ENCODE measurements around the gene ZBTB7C. TPM values are rescaled to one million over a fixed set of nuclear protein-coding genes. Genes with fewer than 3 reads are reported as not detected.

ZBTB7C gene
- total RNA-seq, 1 donor: not detected

Small RNA genes lying within 50 kb of the gene (small RNA-seq; reads per million reads assigned to genes)
- gene RNU6-708P: not detected

Other genes starting within 250 kb of the ZBTB7C start
- gene CTIF, start 129.6 kb upstream of the ZBTB7C start, total RNA-seq: 71.5 and 86.4 TPM in 2 replicates